ENCODE data around the gene ITIH4.

- TF ChIP-seq CTCF (conservative IDR thresholded peaks at IDR 0.05; ENCODE audit: low read depth, low read length) (no peak), EZH2 (IDR thresholded peaks at IDR 0.05; ENCODE audit: low read length, unreplicated experiment) (no peak)
Measured at GRCh38 chr3:52787672-52788625, 42.5 kb downstream of the ITIH4 start.

Measured in PC-3 (cell line).